Body of pancreas (tissue), 4 donors: Measurements from ENCODE around the gene SRGAP1.

Source experiments
- CTCF ChIP-seq, 7 experiments: fragments of 450-650 bp in 4 of 7; fragments of 200-600 bp in 3 of 7; sonication (generic) in 3 of 7; IDR thresholded peaks; one replicate each; pipeline ENCODE4 v1.5.1; 2016 to 2019; ENCODE audit warnings: antibody characterized with exemption in 7 of 7
- POLR2A ChIP-seq, 3 donors: fragments of 450-650 bp; IDR thresholded peaks; one replicate each; pipeline ENCODE4 v1.6.1; 2016; ENCODE audit warnings: antibody characterized with exemption in 3 of 3, mild to moderate bottlenecking in 2 of 3

GRCh38 chr12:63929426-63929825 is 84.9 kb downstream of the SRGAP1 start:
- no peak for TF ChIP-seq CTCF (IDR thresholded peaks at IDR 0.05)
- TF ChIP-seq POLR2A (IDR thresholded peaks at IDR 0.05) = no peak
